Fibroblast of lung (primary cell): ENCODE measurements around the gene OR9G1. TPM values are rescaled to one million over a fixed set of nuclear protein-coding genes. Genes with fewer than 3 reads are reported as not detected.

Experiments used
- DNase-seq, 2 donors: peaks; one replicate each; pipeline versions ENCODE4 v3.0.0 to v3.0.0-alpha.2; 2010; ENCODE audit warnings: low read depth in 2 of 2
- H2AFZ ChIP-seq: 2 replicates; pipeline ENCODE4 v1.5.1; 2012; ENCODE audit warnings: low read length, control low read depth, inconsistent platforms
- H3K27ac ChIP-seq: 2 replicates; pipeline ENCODE4 v1.5.1; 2011; ENCODE audit warnings: low read length, control low read depth; ENCODE audit not compliant: insufficient read depth
- H3K27me3 ChIP-seq: 2 replicates; pipeline ENCODE4 v1.5.1; 2011; ENCODE audit warnings: mild to moderate bottlenecking, low read length; ENCODE audit not compliant: control insufficient read depth, insufficient read depth
- H3K36me3 ChIP-seq: 2 replicates; pipeline ENCODE4 v1.5.1; 2011; ENCODE audit warnings: low read length; ENCODE audit not compliant: control insufficient read depth, insufficient read depth
- H3K4me1 ChIP-seq: 2 replicates; pipeline ENCODE4 v1.5.1; 2011; ENCODE audit warnings: low read length; ENCODE audit not compliant: control insufficient read depth, insufficient read depth; ENCODE audit errors: extremely low read depth
- H3K4me2 ChIP-seq: 2 replicates; pipeline ENCODE4 v1.5.1; 2011; ENCODE audit warnings: low read length, control low read depth; ENCODE audit not compliant: insufficient read depth; ENCODE audit errors: extremely low read depth
- H3K4me3 ChIP-seq, 4 experiments: fragments of 200-600 bp in 1 of 4; sonication (generic) in 1 of 4; replicated peaks in 1 of 4; 2 replicates each; pipeline ENCODE4 v1.5.1; 2011 to 2016; ENCODE audit warnings: low read length in 4 of 4, low read depth in 3 of 4, mild to moderate bottlenecking in 3 of 4, control low read depth in 2 of 4, inconsistent platforms in 1 of 4, mixed read lengths in 1 of 4; ENCODE audit not compliant: insufficient read depth in 1 of 4; ENCODE audit errors: control extremely low read depth in 1 of 4
- H3K79me2 ChIP-seq: 2 replicates; pipeline ENCODE4 v1.5.1; 2012; ENCODE audit warnings: mild to moderate bottlenecking, low read length, inconsistent platforms; ENCODE audit not compliant: control insufficient read depth, insufficient read depth
- H3K9ac ChIP-seq: 2 replicates; pipeline ENCODE4 v1.5.1; 2011; ENCODE audit warnings: mild to moderate bottlenecking, low read length, control low read depth; ENCODE audit not compliant: insufficient read depth
- H3K9me3 ChIP-seq: 2 replicates; pipeline ENCODE4 v1.5.1; 2012; ENCODE audit warnings: low read depth, low read length; ENCODE audit not compliant: control insufficient read depth, insufficient read depth
- H4K20me1 ChIP-seq: 2 replicates; pipeline ENCODE4 v1.5.1; 2011; ENCODE audit warnings: low read length; ENCODE audit not compliant: control insufficient read depth, insufficient read depth; ENCODE audit errors: extremely low read depth
- EZH2 ChIP-seq: IDR thresholded peaks from 2 replicates; pipeline ENCODE4 v1.5.1; 2012; ENCODE audit warnings: low read length, control low read depth, mild to moderate bottlenecking; ENCODE audit errors: missing control alignments
- polyA plus RNA-seq, 2 donors: library from polyadenylated mRNA; depleted of rRNA in 1 of 2; stranded (reverse) in 1 of 2; unstranded in 1 of 2; fragments of >200 nt; gene quantifications; 2 replicates each; pipeline ENCODE4 v1.2.1, GENCODE V29; 2011 to 2012; ENCODE audit warnings: missing spikeins in 1 of 2
- total RNA-seq: library from RNA; depleted of rRNA; stranded (reverse); fragments of >200 nt; gene quantifications from 2 replicates; pipeline ENCODE4 v1.2.1, GENCODE V29; 2014
- TF ChIP-seq, protein P1 (sequence below), 2 donors: IDR thresholded peaks in 1 of 2; conservative IDR thresholded peaks in 1 of 2; 1 replicate in 1 of 2; 2 replicates in 1 of 2; pipeline ENCODE4 v1.5.1; 2011 to 2012; ENCODE audit warnings: low read length in 2 of 2, control low read depth in 1 of 2, inconsistent platforms in 1 of 2, low read depth in 1 of 2, mild to moderate bottlenecking in 1 of 2

Gene OR9G1
- total and polyA plus RNA-seq, 2 donors (not counting 1 experiment from before 2014, with no cell fraction given): not detected

DNA sequence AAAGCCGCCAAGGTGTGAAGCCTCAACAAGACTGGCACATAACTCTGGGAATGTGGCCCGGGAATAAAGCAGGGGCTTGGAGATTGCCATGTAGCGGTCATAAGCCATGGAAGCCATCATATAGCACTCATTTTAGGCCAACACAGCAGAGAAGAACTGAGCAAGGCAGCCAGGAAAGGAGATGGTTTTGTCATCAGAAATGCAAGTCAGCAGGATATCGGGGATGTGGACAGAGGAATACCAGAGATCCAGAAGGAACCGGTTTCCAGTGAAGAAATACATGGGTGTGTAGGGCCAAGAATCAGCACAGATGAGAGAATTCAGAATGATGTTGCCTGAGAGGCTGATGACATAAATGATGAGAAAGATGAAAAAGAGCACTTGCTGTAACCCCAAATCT is 52.6 kb downstream of the OR9G1 start:
- Histone ChIP-seq H3K4me2 (no peak overlapping the region), H3K4me3 (no peak overlapping the region), H3K9ac (no peak overlapping the region), H3K4me1 (no peaks in the 10 kb centered on the region), H3K79me2 (no peaks in the 10 kb centered on the region), H2AFZ (no peak overlapping the region), H4K20me1 (no peaks in the 10 kb centered on the region), H3K27ac (no peak overlapping the region), H3K27me3 (no peaks in the 10 kb centered on the region), H3K36me3 (no peaks in the 10 kb centered on the region), H3K9me3 (no peaks in the 10 kb centered on the region)
- TF ChIP-seq, protein P1, sequence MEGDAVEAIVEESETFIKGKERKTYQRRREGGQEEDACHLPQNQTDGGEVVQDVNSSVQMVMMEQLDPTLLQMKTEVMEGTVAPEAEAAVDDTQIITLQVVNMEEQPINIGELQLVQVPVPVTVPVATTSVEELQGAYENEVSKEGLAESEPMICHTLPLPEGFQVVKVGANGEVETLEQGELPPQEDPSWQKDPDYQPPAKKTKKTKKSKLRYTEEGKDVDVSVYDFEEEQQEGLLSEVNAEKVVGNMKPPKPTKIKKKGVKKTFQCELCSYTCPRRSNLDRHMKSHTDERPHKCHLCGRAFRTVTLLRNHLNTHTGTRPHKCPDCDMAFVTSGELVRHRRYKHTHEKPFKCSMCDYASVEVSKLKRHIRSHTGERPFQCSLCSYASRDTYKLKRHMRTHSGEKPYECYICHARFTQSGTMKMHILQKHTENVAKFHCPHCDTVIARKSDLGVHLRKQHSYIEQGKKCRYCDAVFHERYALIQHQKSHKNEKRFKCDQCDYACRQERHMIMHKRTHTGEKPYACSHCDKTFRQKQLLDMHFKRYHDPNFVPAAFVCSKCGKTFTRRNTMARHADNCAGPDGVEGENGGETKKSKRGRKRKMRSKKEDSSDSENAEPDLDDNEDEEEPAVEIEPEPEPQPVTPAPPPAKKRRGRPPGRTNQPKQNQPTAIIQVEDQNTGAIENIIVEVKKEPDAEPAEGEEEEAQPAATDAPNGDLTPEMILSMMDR (conservative IDR thresholded peaks at IDR 0.05 in 1 of 2, IDR thresholded peaks at IDR 0.05 in 1 of 2; ENCODE audit: low read depth in 1 of 2, low read length in 2 of 2): no peak
- TF ChIP-seq EZH2: no peak
- DNase-seq: no peak

Other genes starting within 250 kb of the OR9G1 start
- not detected in 2 replicates for gene OR5M3, start 225.7 kb upstream of the OR9G1 start, total RNA-seq
- not detected in 2 replicates for gene OR5M3, start 225.7 kb upstream of the OR9G1 start, polyA plus RNA-seq
- gene OR5M8, start 207.7 kb upstream of the OR9G1 start, total RNA-seq: not detected in 2 replicates
- gene OR5M8, start 207.7 kb upstream of the OR9G1 start, polyA plus RNA-seq: not detected in 2 replicates
- not detected in 2 replicates for gene OR5M11, start 155.8 kb upstream of the OR9G1 start, total RNA-seq
- gene OR5M11, start 155.8 kb upstream of the OR9G1 start, polyA plus RNA-seq: not detected in 2 replicates
- not detected in 2 replicates for gene OR5M10, start 121.4 kb upstream of the OR9G1 start, total RNA-seq
- not detected in 2 replicates for gene OR5M10, start 121.4 kb upstream of the OR9G1 start, polyA plus RNA-seq
- gene OR5M1, start 84.2 kb upstream of the OR9G1 start, total RNA-seq: not detected in 2 replicates
- not detected in 2 replicates for gene OR5M1, start 84.2 kb upstream of the OR9G1 start, polyA plus RNA-seq
- not detected in 2 replicates for gene OR5AP2, start 56.7 kb upstream of the OR9G1 start, total RNA-seq
- gene OR5AP2, start 56.7 kb upstream of the OR9G1 start, polyA plus RNA-seq: not detected in 2 replicates
- not detected in 2 replicates for gene OR5AR1, start 35.4 kb upstream of the OR9G1 start, total RNA-seq
- gene OR5AR1, start 35.4 kb upstream of the OR9G1 start, polyA plus RNA-seq: not detected in 2 replicates
- not detected in 2 replicates for gene OR9G4, start 49.6 kb downstream of the OR9G1 start, total RNA-seq
- gene OR9G4, start 49.6 kb downstream of the OR9G1 start, polyA plus RNA-seq: not detected in 2 replicates